ENCODE data around the gene NR6A1. TPM values are rescaled to one million over a fixed set of nuclear protein-coding genes. Genes with fewer than 3 reads are reported as not detected.

Gene NR6A1
- total RNA-seq, 1 experiment from 2014 or later: 99.3 TPM

DNA sequence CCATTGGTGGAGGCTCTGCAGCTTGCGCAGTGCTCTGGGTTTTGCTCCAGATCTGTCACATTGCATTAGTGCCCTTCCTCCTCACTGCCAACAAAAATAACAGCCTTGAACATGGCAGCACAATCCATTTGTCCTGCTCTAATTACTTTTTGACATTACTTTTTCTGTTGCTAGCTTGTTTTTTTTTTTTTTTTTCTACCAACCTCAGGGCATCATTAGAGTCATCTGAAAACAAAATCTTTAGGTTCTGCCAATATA is 146.4 kb downstream of the NR6A1 start:
- H2AK5ac ChIP-seq (ENCODE audit: insufficient read length, low read length): no peak overlapping the region
- no peak overlapping the region for H3K4ac ChIP-seq (ENCODE audit: low read depth, low read length)
- no peak overlapping the region for H3K27ac ChIP-seq (ENCODE audit: insufficient read length, low read depth, low read length)
- no peaks in the 10 kb centered on the region for H3K9me3 ChIP-seq (ENCODE audit: control insufficient read depth, low read depth, low read length)
- no peaks in the 10 kb centered on the region for H3K79me1 ChIP-seq (ENCODE audit: insufficient read depth, low read depth, low read length, poor library complexity, severe bottlenecking)
- no CpG with 5 or more reads among the region's 1 CpG for WGBS (ENCODE audit: extremely low coverage, insufficient read length, low lambda C conversion rate)
- no peak overlapping the region for H4K8ac ChIP-seq (replicated peaks; ENCODE audit: insufficient read length, low read depth, low read length)
- H3T11ph ChIP-seq (ENCODE audit: low read length): no peak overlapping the region
- no peak overlapping the region for H3K9ac ChIP-seq (ENCODE audit: extremely low read depth, insufficient read length, low read length)
- Mint-ChIP-seq H3K27me3 (ENCODE audit: low read depth) (no peaks in the 10 kb centered on the region), H3K36me3 (ENCODE audit: insufficient read depth in 1 of 3, low read depth in 3 of 3) (no peaks in the 10 kb centered on the region; a peak in 2 of 7 replicates), H3K4me1 (peaks cover 13 to 22% of the 10 kb centered on the region in 2 experiments), H3K4me3 (no peak overlapping the region), H3K9me3 (no peaks in the 10 kb centered on the region), H3K27ac (no peak overlapping the region)
- H2BK12ac ChIP-seq (ENCODE audit: insufficient read length, low read depth, low read length): no peak overlapping the region
- no peaks in the 10 kb centered on the region for H4K20me1 ChIP-seq (ENCODE audit: control insufficient read depth, insufficient read depth, insufficient read length)
- no peak overlapping the region for H2BK120ac ChIP-seq (ENCODE audit: low read depth, low read length, poor library complexity, severe bottlenecking)
- H4K91ac ChIP-seq (ENCODE audit: insufficient read length, low read depth, low read length): no peak overlapping the region
- TF ChIP-seq, protein P1, sequence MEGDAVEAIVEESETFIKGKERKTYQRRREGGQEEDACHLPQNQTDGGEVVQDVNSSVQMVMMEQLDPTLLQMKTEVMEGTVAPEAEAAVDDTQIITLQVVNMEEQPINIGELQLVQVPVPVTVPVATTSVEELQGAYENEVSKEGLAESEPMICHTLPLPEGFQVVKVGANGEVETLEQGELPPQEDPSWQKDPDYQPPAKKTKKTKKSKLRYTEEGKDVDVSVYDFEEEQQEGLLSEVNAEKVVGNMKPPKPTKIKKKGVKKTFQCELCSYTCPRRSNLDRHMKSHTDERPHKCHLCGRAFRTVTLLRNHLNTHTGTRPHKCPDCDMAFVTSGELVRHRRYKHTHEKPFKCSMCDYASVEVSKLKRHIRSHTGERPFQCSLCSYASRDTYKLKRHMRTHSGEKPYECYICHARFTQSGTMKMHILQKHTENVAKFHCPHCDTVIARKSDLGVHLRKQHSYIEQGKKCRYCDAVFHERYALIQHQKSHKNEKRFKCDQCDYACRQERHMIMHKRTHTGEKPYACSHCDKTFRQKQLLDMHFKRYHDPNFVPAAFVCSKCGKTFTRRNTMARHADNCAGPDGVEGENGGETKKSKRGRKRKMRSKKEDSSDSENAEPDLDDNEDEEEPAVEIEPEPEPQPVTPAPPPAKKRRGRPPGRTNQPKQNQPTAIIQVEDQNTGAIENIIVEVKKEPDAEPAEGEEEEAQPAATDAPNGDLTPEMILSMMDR (conservative IDR thresholded peaks at IDR 0.05): no peak
- no peak overlapping the region for H4K5ac ChIP-seq (ENCODE audit: insufficient read length, low read depth, low read length)
- DNase-seq: no peak
- H3K27me3 ChIP-seq (ENCODE audit: insufficient read depth, low read length): no peaks in the 10 kb centered on the region
- no peak overlapping the region for H2BK20ac ChIP-seq (ENCODE audit: low read depth, low read length, poor library complexity, severe bottlenecking)
- H3K56ac ChIP-seq (ENCODE audit: insufficient read length, low read depth, low read length): no peak overlapping the region
- no peaks in the 10 kb centered on the region; the same call in 1 of the 2 replicates for H3K4me1 ChIP-seq (ENCODE audit: insufficient read depth, low read length)
- H2BK5ac ChIP-seq (ENCODE audit: insufficient read length, low read length): no peak overlapping the region
- no peak overlapping the region for H3K23ac ChIP-seq (ENCODE audit: insufficient read length, low read depth, low read length)
- peaks cover 2% of the 10 kb centered on the region; the same call in 1 of the 2 replicates for H3K79me2 ChIP-seq (ENCODE audit: insufficient read depth, low read length)
- no peaks in the 10 kb centered on the region for H3K23me2 ChIP-seq (ENCODE audit: insufficient read length, low read depth, low read length, poor library complexity, severe bottlenecking)
- H3K18ac ChIP-seq (ENCODE audit: insufficient read length, low read depth, low read length): no peak overlapping the region
- no peak overlapping the region for H3K14ac ChIP-seq (ENCODE audit: insufficient read depth, low read length)
- no peak overlapping the region for H2BK15ac ChIP-seq (ENCODE audit: low read depth, low read length)
- no peak overlapping the region for H3K4me2 ChIP-seq (ENCODE audit: insufficient read depth, insufficient read length, low read length)
- H2AFZ ChIP-seq (ENCODE audit: low read length): no peak overlapping the region

Measured in H9 (cell line).